Measurements from ENCODE around the gene TRIM2.

TRIM2 gene

DNA sequence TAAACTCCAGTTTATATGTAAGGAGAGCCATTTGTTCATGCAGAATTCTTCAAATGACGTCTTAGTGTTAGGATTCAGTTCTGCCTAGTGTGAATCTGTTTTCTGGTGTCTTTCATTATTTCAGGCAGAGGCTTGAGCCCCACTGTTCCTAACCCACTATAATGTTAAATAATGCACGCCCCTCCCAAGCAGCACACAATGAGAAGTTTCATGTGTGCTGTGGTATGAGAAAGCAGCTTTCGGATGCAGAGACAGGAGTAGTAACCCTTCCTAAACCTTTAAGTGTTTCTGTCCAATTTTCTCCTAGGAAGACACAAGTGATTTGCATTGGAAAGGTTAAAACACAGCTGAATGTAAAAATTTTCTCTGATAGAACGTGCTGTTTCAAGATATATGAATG is 54.5 kb downstream of the TRIM2 start:
- no peak for DNase-seq (ENCODE audit: low read depth, low spot score)
- in situ Hi-C loops (cut with HindIII; ENCODE audit: low sequenced_read_pairs) = no loop called here
- H3K4me3 ChIP-seq (ENCODE audit: low read depth, low read length) = no peak overlapping the region
- TF ChIP-seq, protein P1, sequence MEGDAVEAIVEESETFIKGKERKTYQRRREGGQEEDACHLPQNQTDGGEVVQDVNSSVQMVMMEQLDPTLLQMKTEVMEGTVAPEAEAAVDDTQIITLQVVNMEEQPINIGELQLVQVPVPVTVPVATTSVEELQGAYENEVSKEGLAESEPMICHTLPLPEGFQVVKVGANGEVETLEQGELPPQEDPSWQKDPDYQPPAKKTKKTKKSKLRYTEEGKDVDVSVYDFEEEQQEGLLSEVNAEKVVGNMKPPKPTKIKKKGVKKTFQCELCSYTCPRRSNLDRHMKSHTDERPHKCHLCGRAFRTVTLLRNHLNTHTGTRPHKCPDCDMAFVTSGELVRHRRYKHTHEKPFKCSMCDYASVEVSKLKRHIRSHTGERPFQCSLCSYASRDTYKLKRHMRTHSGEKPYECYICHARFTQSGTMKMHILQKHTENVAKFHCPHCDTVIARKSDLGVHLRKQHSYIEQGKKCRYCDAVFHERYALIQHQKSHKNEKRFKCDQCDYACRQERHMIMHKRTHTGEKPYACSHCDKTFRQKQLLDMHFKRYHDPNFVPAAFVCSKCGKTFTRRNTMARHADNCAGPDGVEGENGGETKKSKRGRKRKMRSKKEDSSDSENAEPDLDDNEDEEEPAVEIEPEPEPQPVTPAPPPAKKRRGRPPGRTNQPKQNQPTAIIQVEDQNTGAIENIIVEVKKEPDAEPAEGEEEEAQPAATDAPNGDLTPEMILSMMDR (IDR thresholded peaks at IDR 0.05; ENCODE audit: low read depth, low read length) = no peak

DNA sequence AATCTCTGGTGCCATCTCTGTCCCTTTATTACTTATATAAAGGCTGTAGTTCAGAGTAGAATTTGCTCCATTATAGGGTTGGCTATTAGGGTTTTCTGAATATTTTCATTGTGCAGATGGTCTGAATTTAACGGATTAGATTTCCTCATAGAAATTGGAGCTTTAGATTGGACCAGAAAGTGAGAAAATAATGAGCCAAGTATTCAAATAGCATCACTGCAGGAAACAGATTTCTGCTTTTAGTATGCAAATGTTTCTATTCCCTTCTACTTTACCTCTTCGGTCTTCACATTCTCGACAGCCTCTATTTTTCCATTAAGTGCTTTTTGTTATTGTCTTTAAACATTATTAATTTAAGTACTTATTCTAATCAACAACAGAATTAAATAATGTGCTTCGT is 55.4 kb downstream of the TRIM2 start:
- TF ChIP-seq, protein P1 (IDR thresholded peaks at IDR 0.05; ENCODE audit: low read depth, low read length) = no peak
- H3K4me3 ChIP-seq (ENCODE audit: low read depth, low read length) = no peak overlapping the region
- DNase-seq (ENCODE audit: low read depth, low spot score) = no peak
- in situ Hi-C loops (cut with HindIII; ENCODE audit: low sequenced_read_pairs) = no loop called here

DNA sequence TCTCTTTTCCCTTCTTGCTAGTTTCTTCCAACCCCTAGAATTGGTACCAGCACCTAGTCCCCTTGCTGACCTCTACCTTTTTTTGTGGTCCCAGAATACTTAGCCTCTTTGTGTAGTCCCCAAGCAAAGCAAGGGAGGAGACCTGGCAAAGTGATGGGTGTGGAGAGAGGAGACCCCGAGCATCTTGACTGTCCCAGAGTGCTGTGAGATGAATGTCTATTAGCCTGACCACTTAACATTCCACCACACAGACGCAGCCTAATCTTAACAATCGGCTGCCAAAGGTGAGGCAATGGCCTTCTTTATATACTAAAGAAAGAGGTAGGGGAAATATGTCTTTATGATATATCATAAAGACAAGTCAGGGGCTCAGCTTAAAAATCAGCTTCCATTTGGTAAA is 55.9 kb downstream of the TRIM2 start:
- TF ChIP-seq, protein P1 (IDR thresholded peaks at IDR 0.05; ENCODE audit: low read depth, low read length) = no peak
- in situ Hi-C loops (cut with HindIII; ENCODE audit: low sequenced_read_pairs) = no loop called here
- H3K4me3 ChIP-seq (ENCODE audit: low read depth, low read length) = no peak overlapping the region
- DNase-seq (ENCODE audit: low read depth, low spot score) = no peak

DNA sequence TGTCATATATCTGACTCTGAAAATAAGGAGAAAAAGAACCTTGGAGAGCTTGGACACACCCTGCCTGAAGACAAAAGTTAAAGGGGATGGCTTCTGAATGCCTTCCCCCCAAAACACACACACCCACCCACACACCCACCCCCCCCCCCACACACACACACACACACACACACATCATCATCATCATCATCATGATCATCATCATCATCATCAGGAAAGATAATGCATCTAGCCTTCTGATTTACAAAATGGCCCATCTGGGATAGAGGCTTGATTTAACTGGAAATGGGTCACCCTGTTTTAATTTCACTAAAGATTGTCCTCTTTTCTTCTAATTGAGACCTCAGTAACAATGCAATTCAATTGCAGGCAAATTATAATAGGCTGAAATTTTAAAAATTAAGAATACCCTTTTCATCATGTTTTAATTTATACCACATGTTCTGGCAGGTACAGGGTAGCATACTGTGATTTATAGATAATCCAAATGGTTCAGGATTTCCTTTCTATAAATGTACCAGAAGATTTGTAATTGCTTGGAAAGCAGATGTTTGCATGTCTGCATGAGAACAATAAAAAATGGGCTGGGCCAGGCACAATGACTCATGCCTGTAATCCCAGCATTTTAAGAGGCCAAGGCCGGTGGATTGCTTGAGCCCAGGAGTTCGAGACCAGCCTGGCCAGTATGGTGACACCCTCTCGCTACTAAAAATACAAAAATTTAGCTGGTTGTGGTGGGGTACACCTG is 56.5 kb downstream of the TRIM2 start:
- H3K4me3 ChIP-seq (ENCODE audit: low read depth, low read length) = no peak overlapping the region
- peak; percentile 22 for DNase-seq (ENCODE audit: low read depth, low spot score)
- in situ Hi-C loops (cut with HindIII; ENCODE audit: low sequenced_read_pairs) = no loop called here
- TF ChIP-seq, protein P1 (IDR thresholded peaks at IDR 0.05; ENCODE audit: low read depth, low read length) = no peak

DNA sequence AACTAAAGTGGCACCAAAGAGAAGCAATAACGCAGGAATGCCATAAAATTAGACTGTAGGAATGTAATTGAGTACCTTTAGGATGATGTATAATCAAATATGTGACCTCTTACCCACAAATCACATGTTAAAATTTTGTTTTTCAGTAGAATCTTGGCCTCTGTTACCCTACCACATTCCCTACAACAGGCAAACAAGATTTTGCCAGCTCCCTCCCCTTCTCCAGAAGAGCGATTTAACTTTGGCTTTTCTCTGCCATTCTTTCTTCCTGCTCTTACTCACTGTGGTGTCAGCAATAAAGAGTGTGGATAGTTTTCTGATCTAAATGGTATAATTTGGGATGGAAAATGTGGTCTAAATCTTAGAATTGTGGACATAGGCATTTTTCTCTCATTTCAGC is 57.2 kb downstream of the TRIM2 start:
- TF ChIP-seq, protein P1 (IDR thresholded peaks at IDR 0.05; ENCODE audit: low read depth, low read length) = no peak
- no peak for DNase-seq (ENCODE audit: low read depth, low spot score)
- no peak overlapping the region for H3K4me3 ChIP-seq (ENCODE audit: low read depth, low read length)
- in situ Hi-C loops (cut with HindIII; ENCODE audit: low sequenced_read_pairs) = no loop called here

DNA sequence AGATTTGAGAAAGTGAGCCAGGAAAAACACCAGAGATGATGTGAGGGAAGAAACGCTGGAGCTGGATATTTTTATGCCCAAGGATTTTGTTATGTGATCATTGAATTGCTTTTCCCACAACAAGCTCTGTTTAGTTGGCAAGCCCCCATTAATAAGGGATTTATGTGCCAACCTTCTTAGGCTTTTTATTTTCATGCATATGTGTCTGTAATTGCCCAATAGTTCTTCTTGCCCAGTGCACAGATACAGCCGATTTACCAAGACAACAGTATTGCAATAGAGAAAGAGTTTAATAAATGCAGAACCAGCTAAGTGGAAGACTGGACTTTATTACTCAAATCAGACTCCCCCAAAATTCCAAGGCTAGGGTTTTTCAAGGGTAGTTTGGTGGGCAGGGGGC is 57.7 kb downstream of the TRIM2 start:
- no peak overlapping the region for H3K4me3 ChIP-seq (ENCODE audit: low read depth, low read length)
- in situ Hi-C loops (cut with HindIII; ENCODE audit: low sequenced_read_pairs) = no loop called here
- TF ChIP-seq, protein P1 (IDR thresholded peaks at IDR 0.05; ENCODE audit: low read depth, low read length) = no peak
- no peak for DNase-seq (ENCODE audit: low read depth, low spot score)
